Measurements from ENCODE around the gene TP53AIP1. TPM values are rescaled to one million over a fixed set of nuclear protein-coding genes. Genes with fewer than 3 reads are reported as not detected.

Gene TP53AIP1, protein sequence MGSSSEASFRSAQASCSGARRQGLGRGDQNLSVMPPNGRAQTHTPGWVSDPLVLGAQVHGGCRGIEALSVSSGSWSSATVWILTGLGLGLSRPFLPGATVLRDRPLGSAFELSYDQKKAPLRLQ
- 1 to 10 TPM in 2 of 10 donors, under 1 TPM in 4, not detected in 4; 0.09 to 3.3 (median 0.32) TPM for polyA plus RNA-seq (ENCODE audit: insufficient read length in 10 of 10)
- long read RNA-seq, donor 1: 0 reads
- long read RNA-seq, donor 2: 0 reads
- long read RNA-seq, donor 3: 0 reads
- long read RNA-seq, donor 4: 0 reads
- long read RNA-seq, donor 5: 0 reads
- long read RNA-seq, donor 6: 0 reads
- long read RNA-seq, donor 7: 0 reads
- long read RNA-seq, donor 8: 0 reads
- long read RNA-seq, donor 9: 0 reads

DNA sequence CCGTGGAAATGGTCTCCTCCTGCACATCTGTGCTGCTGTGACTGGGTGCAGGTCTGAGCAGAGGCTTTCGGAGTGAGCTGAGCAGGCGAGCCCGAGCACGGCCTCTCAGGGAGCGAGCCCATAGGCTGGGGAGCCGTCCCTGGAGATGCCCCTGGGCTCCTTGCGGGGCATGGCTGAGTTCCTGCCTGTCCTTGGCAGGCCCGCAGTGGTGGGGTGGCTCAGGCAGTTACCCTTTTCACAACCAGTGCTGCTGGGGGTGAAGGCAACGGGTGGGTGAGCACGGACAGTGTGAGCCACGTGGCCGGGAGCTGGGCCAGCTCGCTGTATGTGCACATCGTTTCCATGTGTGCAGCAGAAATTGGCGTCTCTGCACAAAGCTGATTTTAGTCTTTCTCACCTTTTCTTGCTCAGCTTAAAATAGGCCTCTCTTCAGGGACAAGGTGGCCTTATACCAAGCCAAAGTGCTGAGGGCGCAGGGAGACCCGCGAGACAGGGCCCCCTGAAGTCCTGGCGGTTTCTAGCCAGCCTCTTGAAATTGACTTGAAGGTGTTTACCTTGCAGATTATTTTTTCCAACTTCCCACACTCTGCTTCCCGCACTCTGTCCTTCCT lies at the start of gene TP53AIP1:
Gene TP53AIP1, minus strand, starts transcription at position 55 of the 611 bp plus-strand sequence. CDS start 5,053 bp downstream, outside the sequence.
- DNase-seq: peak in 2 of 3 donors; percentile 39 to 71

DNA sequence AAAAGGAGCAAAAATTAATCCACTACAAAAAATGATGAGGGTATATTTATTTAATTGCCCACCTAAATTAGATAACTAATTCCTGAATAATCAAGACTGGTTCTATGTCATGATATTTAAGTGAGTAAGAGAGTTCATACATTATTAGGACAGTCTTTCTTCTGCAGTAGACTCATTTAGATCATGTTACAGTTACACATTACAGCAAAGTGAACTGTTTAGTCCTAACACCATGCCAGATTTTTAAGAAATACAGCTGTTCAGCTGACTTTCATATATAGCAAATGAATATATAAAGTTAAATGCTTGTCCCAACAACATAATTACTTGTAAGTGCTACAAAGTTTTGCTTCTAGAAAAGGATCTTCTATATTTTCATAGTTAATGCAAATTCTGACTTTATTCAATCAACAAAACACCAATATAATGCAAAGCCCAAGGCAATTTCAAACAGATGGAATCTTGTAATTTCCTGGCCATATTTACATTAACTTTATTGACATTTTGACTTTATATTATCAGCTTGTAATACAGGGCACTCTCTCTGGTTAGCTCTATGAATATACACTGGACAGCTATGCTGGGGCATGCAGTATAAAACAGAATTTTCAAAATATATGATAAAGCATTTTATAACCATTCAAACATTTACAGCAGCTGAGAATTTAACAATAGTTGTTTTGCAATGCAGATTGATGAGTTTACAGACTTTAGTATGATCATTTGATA lies 45.7 kb upstream of the TP53AIP1 start:
- DNase-seq: no peak

GRCh38 chr11:128985880-128986279 lies 43.2 kb upstream of the TP53AIP1 start:
- DNase-seq: no peak

GRCh38 chr11:128983023-128983422 lies 40.4 kb upstream of the TP53AIP1 start:
- no peak for DNase-seq

DNA sequence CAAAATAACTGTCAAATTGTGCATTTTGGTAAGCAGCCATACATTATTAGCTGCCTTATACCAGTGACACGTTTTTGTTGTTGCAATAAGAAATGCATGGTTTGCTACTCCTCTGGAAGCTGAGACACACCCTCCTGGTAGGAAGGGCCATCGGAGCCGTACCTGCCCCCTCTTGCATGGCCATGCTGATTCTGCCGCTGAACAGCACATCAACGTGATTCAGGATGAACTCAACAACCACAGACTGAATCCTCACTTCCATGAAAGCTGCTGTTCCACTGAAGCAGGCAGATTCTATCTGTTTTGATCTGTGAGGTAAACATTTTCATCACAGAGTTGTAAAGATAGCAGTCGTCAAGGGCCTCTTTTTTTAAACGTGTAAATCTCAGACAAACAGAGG lies 38.6 kb upstream of the TP53AIP1 start:
- DNase-seq: no peak

DNA sequence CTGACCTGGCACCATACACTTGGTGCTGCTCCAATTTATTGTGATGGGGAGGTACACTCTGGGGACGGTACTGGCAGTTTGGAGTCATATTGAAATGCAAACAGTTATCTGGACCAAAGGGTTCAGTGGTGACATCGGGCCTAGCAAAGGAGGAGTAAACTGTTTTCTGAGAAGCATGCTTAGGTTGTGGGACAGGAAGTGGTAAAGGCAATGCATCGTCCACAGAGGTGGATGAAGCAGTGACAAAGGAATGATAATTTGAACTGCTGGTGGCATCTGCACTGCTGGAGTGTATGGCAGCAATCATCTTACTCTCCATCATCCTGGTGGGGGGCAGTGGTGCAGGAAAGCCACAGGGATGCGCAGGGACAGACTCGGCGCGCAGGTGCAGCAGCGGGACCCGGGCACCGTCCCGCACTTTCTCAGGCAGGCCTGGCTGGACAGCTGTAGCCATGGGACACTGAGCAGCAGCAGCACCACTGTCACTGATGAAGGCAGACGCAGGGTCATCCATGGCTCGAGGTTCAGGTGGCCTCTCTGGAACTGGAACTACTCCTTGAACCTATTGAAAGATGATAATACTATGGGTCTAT lies 28.0 kb upstream of the TP53AIP1 start:
- DNase-seq: no peak

- no peak for DNase-seq
Measured at GRCh38 chr11:128968916-128969315, 26.2 kb upstream of the TP53AIP1 start.

- no peak for DNase-seq
Measured at GRCh38 chr11:128967578-128967977, 24.9 kb upstream of the TP53AIP1 start.

GRCh38 chr11:128965485-128965884 lies 22.8 kb upstream of the TP53AIP1 start:
- no peak for DNase-seq

DNA sequence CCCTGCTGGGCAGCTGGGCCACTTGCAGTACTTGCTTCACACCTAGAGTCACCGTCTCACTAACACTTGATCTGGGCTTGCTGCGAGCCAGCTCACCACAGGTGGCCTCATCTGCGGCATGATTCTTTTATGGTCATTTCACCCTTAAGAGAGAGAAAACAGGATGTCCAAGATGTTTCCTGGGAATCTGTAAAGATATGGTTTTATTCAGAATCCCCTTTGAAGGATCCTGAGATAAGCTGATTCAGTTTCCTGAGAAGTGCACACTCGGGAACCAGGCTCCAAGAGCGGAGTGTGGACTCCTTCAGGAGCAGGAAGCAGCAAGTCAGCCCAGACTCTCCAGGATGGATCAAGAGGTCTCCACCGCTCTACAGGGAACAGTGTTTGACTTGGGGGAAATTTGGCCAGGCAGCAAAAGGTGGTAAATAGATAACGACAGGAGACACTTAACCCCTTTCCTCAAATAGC lies 21.8 kb upstream of the TP53AIP1 start:
- no peak for DNase-seq

GRCh38 chr11:128963744-128964325 lies 21.2 kb upstream of the TP53AIP1 start:
- DNase-seq: peak in 1 of 3 donors; percentile 10

- DNase-seq: no peak
Measured at GRCh38 chr11:128962896-128963295, 20.2 kb upstream of the TP53AIP1 start.

GRCh38 chr11:128961645-128962044 lies 19.0 kb upstream of the TP53AIP1 start:
- DNase-seq: no peak

DNA sequence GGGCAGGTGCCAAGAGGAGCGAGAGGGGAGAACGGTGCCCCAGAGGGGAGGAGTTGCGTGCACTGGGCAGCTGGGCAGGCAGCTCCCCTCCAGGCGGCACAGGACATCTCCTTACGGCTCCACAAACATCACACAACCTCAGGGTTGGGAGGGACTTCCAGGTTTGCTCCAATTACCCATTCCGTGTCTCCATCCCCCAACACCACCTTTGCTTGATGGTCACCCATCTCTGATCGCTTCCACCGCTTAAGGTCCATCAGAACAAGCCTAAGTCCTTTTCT lies 14.5 kb upstream of the TP53AIP1 start:
- DNase-seq: no peak

DNA sequence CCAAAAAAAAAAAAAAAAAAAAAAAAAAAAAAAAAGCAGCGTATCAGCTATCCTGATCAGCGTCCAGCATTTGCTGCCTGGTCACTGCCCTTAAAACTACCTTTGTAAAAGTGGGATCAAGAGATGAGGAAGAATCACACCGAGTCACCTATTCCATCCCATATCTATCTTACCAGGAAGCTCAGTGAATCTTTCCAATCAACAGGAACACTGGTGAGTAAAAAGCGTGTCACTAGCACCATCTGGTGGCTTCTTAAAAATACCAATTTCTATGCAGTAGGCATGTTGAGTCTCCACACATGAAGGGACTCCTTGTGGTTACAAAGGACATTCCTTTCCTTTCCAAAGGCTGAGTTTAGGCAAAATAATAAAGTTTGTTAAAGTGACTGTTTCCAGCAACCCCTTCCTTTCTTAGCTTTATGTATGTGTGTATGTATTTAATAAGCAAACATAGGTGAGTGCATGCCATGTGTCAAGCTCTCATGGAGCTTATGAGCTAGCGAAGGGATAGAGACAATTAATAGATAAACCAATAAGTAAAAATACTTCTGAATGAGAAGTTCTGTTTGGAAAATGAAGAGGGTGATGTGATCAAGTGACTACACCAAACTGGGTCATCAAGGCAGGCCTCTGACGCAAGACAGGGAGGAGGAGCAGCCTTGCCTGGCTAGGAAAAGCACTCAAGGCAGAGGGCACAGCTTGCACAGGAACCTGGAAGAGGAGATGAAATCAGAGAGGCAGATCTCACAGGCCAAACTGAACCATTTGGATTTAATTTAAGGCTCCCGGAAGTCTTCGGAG lies 13.9 kb upstream of the TP53AIP1 start:
- DNase-seq: peak; percentile 66 to 87 (median 79)

- DNase-seq: no peak
Measured at GRCh38 chr11:128955636-128956035, 13.0 kb upstream of the TP53AIP1 start.

DNA sequence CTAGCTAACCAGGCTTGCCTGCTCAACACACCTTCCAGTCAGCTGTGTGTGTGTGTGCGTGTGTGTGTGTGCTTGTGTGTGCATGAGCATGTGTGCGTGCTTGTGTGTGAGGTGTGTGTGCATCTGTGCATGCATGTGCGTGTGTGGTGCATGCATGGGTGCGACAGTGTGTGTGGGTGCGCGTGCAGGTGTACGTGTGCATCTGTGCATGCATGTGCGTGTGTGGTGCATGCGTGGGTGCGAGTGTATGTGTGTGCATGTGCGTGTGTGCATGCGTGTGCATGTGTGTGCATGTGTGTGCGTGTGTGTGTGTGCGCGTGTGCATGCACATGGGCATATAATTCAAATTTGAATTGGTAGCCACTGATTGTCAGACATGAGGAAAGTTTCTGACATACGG lies 10.5 kb upstream of the TP53AIP1 start:
- DNase-seq: no peak

DNA sequence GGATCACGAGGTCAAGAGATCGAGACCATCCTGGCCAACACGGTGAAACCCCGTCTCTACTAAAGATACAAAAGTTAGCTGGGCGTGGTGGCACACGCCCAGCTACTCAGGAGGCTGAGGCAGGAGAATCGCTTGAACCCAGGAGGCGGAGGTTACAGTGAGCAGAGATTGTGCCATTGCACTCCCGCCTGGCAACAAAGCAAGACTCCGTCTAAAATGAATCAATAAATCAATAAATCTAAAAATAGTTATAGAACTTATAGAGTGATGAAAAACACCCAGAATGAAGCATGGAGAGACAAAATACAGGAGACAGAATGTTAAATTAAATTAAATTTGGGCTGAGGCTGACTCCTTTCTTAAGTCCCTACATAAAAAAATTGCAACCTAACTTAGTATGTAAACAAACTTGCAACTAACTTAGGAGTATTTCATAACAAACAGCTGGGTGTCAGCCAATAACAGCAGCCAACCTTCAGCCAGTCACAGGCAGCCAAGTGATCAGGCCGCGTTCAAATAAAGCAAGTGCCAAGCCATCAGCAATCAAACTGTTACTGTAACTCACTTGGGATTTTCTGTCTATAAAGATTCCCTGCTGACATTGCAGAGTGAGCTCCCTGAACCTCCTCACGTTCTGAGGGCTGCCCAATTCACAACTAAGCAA lies 7.3 kb upstream of the TP53AIP1 start:
- DNase-seq: no peak

GRCh38 chr11:128948583-128948982 lies 5.9 kb upstream of the TP53AIP1 start:
- DNase-seq: no peak

DNA sequence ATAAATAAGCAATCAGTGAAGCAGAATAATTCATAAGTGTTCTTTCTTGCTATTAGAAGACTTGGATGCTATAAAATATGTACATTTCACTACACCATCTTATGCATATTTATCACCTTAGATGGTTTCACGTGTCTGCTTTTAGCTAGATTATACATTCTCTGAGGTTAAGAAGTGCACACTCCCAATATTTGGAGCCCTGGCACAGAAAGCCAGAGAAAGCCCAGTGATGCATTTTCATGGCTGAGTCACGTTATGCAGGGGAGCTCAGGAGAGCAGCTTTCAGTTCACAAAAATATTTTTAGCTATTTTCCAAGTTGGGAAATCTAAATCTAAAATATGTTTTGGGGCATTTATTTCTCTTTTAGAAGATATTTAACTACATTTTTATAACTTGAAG lies 5.1 kb upstream of the TP53AIP1 start:
- DNase-seq: no peak

DNA sequence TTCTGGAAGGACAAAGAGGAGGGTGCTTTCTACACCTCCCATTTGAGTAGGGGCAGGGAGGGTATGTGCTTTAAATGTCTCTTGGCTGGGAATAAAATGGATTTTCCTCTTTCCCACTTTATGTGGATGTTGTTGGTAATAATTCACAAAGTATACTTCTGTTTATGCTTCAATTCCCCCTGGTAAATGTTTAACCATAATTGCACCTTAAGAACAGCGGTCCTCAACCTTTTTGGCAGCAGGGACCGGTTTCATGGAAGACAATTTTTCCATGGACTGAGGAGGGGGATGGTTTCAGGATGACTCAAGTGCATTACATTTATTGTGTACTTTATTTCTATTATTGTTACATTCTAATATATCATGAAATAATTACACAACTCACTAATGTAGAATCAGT lies 4.0 kb upstream of the TP53AIP1 start:
- no peak for DNase-seq

All from muscle of back (tissue), 13 donors.